NOMO-1 treated with DMSO at 0.1 percent for 48 hours (cell line): ENCODE measurements around the gene SASH1.
A peak's percentile ranks its signal among the peaks of the same experiment; 100 is the strongest.

Experiments
- DNase-seq: peaks from one replicate; lab custom pipeline; 2025; ENCODE audit not compliant: unreplicated experiment; lab: John Stamatoyannopoulos, UW

Gene SASH1

GRCh38 chr6:148516617-148517016, 174.0 kb downstream of the SASH1 start:
- peak; percentile 61 for DNase-seq

GRCh38 chr6:148517470-148517869, 174.8 kb downstream of the SASH1 start:
- DNase-seq: no peak

DNA sequence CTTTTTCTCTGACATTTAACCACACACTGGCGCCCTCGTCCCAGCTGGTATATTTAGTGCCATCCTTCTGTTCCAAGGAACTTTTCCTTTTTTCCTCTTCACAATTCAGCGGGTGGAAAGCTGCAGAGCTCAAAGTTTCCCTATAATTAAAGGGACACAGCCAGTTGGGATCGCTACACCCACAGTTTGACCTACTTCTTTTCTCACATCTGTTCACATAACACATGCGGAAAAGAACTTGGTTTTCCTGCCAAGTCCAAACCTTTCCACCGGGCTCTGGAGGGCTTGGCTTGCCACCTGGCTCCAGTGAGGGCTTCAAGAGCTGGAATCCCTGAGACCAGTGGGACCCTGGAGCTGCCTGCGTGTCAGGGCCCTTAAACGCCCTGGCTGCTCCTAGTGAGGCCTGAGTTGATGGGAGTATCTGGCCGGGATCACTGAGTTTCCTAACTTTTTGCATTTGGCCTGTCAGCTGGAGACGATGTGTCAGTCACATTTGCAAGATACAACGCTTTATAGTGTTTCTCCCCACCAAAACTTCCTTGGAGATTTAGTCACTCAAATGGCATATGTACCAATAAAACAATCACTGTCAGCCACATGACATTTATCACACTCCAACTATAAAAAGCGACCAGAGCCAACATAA, 176.0 kb downstream of the SASH1 start:
- no peak for DNase-seq

DNA sequence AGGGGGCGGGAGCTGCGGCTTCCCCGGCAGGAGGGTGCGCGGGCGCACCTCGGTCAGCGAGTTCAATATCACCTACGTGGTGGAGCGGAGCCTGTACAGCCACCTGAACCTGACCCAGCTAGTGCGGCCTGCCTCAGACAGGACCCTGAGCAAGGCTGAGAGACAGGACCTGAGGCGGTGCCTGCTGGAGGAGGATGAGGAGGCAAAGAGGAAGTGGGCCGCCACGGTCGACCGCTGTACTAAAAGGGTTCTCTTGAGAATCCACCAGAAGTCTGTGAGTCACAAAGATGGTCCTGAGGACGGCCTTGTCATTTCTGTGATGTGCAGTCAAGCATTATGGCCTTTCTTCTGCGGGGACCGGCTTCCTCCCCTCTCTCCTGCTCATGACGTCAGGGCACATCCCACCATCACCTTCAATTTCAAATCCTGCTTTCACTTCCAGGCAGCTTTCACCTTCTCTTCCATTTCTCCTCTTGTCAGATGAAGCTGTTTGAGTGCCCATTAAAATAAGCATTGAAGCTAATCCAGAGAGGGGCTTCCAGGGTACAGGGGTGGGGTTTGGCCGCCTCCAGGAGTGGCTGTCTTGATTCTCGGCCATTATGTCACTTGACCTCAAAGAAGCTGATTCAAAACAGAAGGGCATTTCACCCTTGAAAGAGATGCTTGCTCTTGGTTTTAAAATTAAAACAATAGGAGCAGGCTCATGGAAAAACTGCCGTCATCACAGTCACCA, 177.6 kb downstream of the SASH1 start:
- no peak for DNase-seq

- DNase-seq: no peak
Observed at GRCh38 chr6:148521158-148521557, 178.5 kb downstream of the SASH1 start.

DNA sequence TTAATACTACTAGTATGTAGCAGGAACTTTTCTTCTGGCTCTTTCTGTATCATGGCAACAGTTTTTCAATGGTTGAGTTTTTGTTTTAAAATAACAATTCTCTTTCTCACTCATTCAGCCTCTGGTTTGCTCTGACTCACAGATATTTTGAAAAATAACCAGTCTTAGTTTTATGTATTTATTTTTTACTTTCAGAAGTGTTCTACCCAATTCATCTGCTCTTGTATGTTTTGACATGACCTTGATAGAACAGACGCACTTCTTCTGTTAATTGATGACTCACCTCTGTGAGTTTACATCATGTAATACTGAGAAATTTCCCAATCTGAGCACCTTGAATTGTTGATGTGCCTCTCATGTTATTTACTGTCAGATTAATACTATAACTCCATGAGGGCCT, 178.9 kb downstream of the SASH1 start:
- no peak for DNase-seq

GRCh38 chr6:148523048-148523447, 180.4 kb downstream of the SASH1 start:
- DNase-seq: no peak

DNA sequence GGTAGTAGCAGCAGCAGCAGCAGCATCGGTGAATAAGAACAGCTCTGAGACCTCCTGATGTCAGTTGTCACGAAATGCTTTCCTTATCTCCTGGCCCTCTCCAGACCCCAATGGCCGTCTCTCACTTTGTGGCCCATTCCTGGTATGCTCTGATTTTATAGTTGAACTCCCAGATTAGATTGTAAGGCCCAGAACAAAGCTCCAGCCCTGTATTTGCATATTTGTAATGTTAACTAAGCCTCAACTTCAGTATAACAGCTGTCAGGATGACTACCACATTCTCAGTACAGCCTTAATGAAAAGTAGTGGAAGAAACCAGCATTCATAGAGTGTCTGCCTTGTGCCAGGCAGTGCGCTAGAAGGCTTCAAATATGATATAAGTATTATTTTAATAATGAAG, 180.9 kb downstream of the SASH1 start:
- no peak for DNase-seq

GRCh38 chr6:148524471-148524882, 181.8 kb downstream of the SASH1 start:
- DNase-seq: no peak

GRCh38 chr6:148524976-148525375, 182.3 kb downstream of the SASH1 start:
- DNase-seq: no peak

DNA sequence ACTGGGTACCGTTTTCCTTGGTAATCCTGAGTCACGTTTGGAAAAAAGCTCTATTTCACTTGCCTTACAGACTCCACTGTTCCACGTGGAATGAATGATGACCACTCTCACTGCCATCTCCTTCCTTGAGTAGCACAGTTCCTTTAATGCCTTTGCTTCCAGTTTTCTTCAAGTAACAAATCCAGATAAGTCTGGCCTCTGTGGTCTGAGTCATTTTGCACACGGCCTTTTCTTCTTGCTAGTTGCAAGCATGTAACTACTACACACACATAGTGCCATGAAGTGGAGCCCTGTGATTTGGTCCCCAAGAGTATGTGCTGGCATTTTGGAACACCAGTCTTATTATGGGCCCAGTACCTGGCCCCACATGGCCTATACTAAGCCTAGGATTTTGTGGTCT, 182.8 kb downstream of the SASH1 start:
- no peak for DNase-seq

- no peak for DNase-seq
Observed at GRCh38 chr6:148526145-148526544, 183.5 kb downstream of the SASH1 start.

GRCh38 chr6:148528292-148528691, 185.7 kb downstream of the SASH1 start:
- DNase-seq: no peak

GRCh38 chr6:148529010-148529409, 186.4 kb downstream of the SASH1 start:
- no peak for DNase-seq

DNA sequence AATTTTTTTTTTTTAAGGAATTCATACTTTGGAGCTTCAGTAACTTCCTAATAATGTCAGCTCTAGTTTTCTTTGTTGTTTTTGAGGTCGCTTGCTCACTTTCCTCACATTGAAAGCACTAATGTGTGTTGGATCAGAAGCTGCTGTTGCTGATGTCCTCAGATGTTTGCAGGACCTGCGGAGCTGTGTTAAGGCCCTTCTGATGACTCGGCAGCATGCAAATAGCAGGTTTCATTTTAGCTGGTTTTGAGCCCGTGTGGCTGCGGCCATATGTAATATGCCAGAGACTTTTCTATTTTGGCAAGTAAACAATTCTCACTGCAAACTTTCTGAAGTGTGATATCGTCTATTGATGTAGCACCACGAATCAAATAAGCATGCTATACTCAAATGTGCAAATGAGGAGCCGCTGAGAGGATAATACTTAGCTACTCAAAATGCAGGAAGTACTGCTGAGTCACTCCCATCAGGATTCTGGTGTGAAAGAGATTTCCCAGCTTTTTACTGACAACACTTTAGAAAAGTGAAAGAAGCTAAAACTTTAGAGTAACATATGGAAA, 187.8 kb downstream of the SASH1 start:
- no peak for DNase-seq

GRCh38 chr6:148530976-148531375, 188.3 kb downstream of the SASH1 start:
- DNase-seq: no peak

DNA sequence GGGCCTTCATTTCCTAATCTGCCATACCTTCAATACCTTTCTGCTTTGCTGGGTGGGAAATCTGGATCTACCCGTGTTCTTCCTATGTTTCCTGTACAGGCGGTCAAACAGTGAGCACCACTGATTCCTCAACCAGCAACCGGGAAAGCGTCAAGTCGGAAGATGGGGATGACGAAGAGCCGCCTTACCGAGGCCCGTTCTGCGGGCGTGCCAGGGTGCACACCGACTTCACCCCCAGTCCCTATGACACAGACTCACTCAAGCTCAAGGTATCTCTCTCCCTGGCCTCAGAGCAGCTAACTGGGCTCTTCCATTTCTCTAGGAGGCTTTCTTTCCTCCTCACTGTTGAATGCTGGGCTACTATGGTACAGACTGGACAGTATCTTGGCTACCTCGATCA, 190.1 kb downstream of the SASH1 start:
- DNase-seq: no peak

DNA sequence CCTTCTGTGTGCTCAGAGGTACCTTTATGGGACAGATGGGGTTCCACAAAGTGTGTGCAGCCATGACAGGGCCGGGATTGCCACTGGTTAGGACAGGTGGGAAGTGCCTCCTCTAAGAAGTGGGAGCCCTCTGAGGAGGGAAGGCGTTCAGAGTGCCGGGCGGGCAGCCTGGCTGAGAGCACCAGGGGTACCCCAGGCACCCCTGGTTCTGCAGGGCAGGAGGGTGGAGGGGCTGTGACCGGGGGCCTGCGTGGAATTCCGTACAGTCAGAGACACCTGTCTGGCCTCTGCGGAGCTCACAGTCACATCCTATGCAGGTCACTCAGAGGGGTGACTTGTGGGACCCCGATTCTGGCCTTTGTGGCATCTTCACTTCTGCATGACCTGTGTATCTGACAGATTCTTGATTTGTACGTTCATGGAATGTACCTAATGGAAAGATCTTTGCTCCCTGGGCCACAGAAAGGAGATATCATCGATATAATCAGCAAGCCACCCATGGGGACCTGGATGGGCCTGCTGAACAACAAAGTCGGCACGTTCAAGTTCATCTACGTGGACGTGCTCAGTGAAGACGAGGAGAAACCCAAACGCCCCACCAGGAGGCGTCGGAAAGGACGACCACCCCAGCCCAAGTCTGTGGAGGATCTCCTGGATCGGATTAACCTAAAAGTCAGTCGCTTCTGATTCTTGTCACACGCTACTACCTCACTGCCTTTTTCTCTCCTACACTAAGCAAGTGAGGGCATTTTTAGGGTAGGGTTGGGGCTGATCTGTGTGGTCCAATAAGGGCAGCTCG, 190.9 kb downstream of the SASH1 start:
- no peak for DNase-seq

GRCh38 chr6:148534871-148535270, 192.2 kb downstream of the SASH1 start:
- no peak for DNase-seq

DNA sequence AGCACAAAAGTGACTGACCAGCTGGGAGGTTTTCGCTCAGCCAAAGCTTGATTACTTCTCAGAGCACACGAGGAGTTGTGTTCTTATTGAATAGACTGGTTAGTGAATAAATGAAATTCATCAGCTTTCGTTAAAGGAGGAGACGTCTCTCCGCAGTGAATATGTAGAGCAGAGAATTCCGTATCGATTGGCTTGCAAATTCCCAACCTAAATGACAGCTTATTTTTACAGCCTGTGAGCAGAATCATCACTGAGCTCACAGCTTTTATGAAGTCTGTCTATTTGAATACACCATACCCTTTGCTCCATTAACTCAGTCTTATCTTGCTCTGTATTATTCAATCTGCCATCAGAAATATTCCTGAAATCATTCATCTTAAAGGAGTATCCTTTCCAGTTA, 192.7 kb downstream of the SASH1 start:
- DNase-seq: no peak

DNA sequence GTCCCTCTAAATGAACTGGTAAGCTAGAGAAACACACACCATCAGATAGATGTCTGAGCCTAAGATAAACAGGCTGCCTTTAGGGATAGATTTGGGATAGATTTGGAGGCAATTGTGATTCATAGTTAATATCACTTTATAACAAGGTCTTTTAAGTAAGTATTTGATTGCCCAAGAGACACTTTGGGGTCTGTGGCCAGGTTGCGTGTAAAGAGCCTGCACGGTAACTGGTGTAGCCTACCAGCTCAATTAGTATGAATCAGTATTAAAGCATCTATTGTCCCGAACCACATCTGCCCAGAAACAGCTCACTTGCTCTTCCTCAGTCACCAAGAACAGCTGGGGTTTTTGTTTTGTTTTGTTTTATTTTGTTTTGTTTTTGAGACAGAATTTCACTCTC, 193.3 kb downstream of the SASH1 start:
- DNase-seq: no peak
